OCI-LY3 (cell line): ENCODE measurements around the gene EXOC3L2.

ENCODE experiments used
- H2AFZ ChIP-seq: fragments of 200-600, 300-600 bp; shearing (Covaris generic); 2 replicates; pipeline ENCODE4 v1.6.0; 2014; ENCODE audit warnings: antibody characterized with exemption, low read depth, low read length
- H3K27ac ChIP-seq: fragments of 200-600, 300-600 bp; sonication (generic); 2 replicates; pipeline ENCODE4 v1.5.1; 2014; ENCODE audit warnings: mild to moderate bottlenecking, low read length, moderate library complexity, mixed read lengths
- H3K27me3 ChIP-seq: fragments of 200-600, 300-600 bp; sonication (generic); 2 replicates; pipeline ENCODE4 v1.6.1; 2014; ENCODE audit warnings: low read depth, low read length, mixed read lengths
- H3K36me3 ChIP-seq: fragments of 200-600, 300-600 bp; sonication (generic); replicated peaks from 2 replicates; pipeline ENCODE3; 2014; ENCODE audit warnings: low read depth, low read length, mixed read lengths
- H3K4me1 ChIP-seq: fragments of 300-600, 200-600 bp; sonication (generic); 2 replicates; pipeline ENCODE4 v1.6.1; 2014; ENCODE audit warnings: low read length, mixed read lengths
- H3K4me2 ChIP-seq: fragments of 200-600, 300-600 bp; sonication (generic); 2 replicates; pipeline ENCODE4 v1.6.1; 2014; ENCODE audit warnings: low read length, mixed read lengths
- H3K4me3 ChIP-seq: fragments of 300-600, 200-600 bp; sonication (generic); 2 replicates; pipeline ENCODE4 v1.5.1; 2014; ENCODE audit warnings: antibody characterized with exemption, mild to moderate bottlenecking, low read length, moderate library complexity
- H3K79me2 ChIP-seq: fragments of 300-600, 200-600 bp; shearing (Covaris generic); 2 replicates; pipeline ENCODE4 v1.6.1; 2014; ENCODE audit warnings: mild to moderate bottlenecking, low read length, mixed read lengths
- H3K9ac ChIP-seq: fragments of 300-600, 200-600 bp; shearing (Covaris generic); 2 replicates; pipeline ENCODE4 v1.6.0; 2014; ENCODE audit warnings: mild to moderate bottlenecking, low read length, moderate library complexity
- H3K9me3 ChIP-seq: fragments of 200-600, 300-600 bp; shearing (Covaris generic); 2 replicates; pipeline ENCODE4 v1.6.1; 2014; ENCODE audit warnings: low read length, mixed read lengths; ENCODE audit not compliant: insufficient read depth
- H4K20me1 ChIP-seq: fragments of 200-600, 300-600 bp; sonication (generic); 2 replicates; pipeline ENCODE4 v1.6.1; 2016; ENCODE audit warnings: low read length, mixed read lengths; ENCODE audit not compliant: insufficient read depth
- EZH2phosphoT487 ChIP-seq: fragments of 200-600 bp; shearing (Covaris generic); IDR thresholded peaks from 2 replicates; pipeline ENCODE4 v1.6.1; 2018; ENCODE audit warnings: antibody characterized with exemption, mixed run types, low read depth
- TF ChIP-seq, protein P1 (sequence below): fragments of 200-600, 300-600 bp; sonication (generic); IDR thresholded peaks from 2 replicates; pipeline ENCODE4 v1.5.1; 2014; ENCODE audit warnings: antibody characterized with exemption, low read length, low read depth

The EXOC3L2 gene

GRCh38 chr19:45202637-45203036 is 42.6 kb downstream of the EXOC3L2 start:
- TF ChIP-seq, protein P1, sequence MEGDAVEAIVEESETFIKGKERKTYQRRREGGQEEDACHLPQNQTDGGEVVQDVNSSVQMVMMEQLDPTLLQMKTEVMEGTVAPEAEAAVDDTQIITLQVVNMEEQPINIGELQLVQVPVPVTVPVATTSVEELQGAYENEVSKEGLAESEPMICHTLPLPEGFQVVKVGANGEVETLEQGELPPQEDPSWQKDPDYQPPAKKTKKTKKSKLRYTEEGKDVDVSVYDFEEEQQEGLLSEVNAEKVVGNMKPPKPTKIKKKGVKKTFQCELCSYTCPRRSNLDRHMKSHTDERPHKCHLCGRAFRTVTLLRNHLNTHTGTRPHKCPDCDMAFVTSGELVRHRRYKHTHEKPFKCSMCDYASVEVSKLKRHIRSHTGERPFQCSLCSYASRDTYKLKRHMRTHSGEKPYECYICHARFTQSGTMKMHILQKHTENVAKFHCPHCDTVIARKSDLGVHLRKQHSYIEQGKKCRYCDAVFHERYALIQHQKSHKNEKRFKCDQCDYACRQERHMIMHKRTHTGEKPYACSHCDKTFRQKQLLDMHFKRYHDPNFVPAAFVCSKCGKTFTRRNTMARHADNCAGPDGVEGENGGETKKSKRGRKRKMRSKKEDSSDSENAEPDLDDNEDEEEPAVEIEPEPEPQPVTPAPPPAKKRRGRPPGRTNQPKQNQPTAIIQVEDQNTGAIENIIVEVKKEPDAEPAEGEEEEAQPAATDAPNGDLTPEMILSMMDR, result no peak
- TF ChIP-seq EZH2phosphoT487, result no peak
- Histone ChIP-seq H3K4me3 (no peak overlapping the region), H3K4me1 (no peaks in the 10 kb centered on the region), H3K27me3 (peaks cover 10% of the 10 kb centered on the region; the same call in 1 of the 2 replicates), H2AFZ (no peak overlapping the region), H3K27ac (no peak overlapping the region), H4K20me1 (no peaks in the 10 kb centered on the region), H3K79me2 (no peaks in the 10 kb centered on the region), H3K9me3 (no peaks in the 10 kb centered on the region), H3K4me2 (no peak overlapping the region), H3K36me3 (no peaks in the 10 kb centered on the region), H3K9ac (no peak overlapping the region)

GRCh38 chr19:45200568-45200967 is 44.6 kb downstream of the EXOC3L2 start:
- Histone ChIP-seq H2AFZ (no peak overlapping the region), H4K20me1 (no peaks in the 10 kb centered on the region), H3K27ac (no peak overlapping the region), H3K79me2 (no peaks in the 10 kb centered on the region), H3K4me3 (no peak overlapping the region), H3K4me2 (no peak overlapping the region), H3K27me3 (peaks cover 8% of the 10 kb centered on the region; the same call in 1 of the 2 replicates), H3K9me3 (no peaks in the 10 kb centered on the region), H3K36me3 (no peaks in the 10 kb centered on the region), H3K9ac (no peak overlapping the region), H3K4me1 (no peaks in the 10 kb centered on the region)
- TF ChIP-seq, protein P1, result peak; percentile 13; the same call in 1 of the 2 replicates
- no peak for TF ChIP-seq EZH2phosphoT487

DNA sequence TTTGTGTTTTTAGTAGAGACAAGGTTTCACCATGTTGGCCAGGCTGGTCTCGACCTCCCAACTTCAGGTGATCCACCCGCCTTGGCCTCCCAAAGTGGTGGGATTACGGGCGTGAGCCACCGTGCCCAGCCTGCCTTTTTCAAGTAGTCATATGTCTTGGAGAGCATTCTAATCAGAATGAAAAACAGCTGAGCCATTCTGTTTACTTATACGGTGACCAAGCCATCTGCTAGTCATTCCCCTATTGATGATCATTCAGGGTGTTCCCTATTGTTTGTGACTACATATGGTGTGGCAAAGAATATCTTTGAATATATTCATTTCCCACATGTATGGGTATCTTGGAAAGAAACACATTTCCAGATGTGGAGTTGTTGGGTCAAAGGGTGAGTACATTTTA is 49.4 kb downstream of the EXOC3L2 start:
- Histone ChIP-seq H4K20me1 (no peaks in the 10 kb centered on the region), H3K9ac (no peak overlapping the region), H3K79me2 (no peaks in the 10 kb centered on the region), H3K4me3 (no peak overlapping the region), H3K4me1 (no peaks in the 10 kb centered on the region), H3K27ac (no peak overlapping the region), H3K4me2 (no peak overlapping the region), H3K36me3 (no peaks in the 10 kb centered on the region), H3K27me3 (peaks cover 5% of the 10 kb centered on the region; the same call in 1 of the 2 replicates), H2AFZ (no peak overlapping the region), H3K9me3 (no peaks in the 10 kb centered on the region)
- no peak for TF ChIP-seq EZH2phosphoT487
- TF ChIP-seq, protein P1, result no peak

DNA sequence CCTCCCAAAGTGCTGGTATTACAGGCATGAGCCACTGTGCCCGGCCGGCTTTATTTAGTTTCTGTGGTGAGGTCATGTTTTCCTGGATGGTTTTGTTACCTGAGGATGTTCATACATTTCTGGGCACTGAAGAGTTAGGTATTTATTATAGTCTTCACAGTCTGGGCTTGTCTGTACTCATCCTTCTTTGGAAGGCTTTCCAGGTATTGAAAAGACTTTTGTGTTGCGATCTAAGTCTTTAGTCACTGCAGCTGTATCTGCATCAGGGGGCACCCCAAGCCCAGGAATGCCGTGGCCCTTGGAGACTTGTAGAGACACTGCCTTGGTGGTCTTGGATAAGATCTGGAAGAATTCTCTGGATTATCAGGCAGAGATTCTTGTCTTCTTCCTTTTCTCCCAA is 53.8 kb downstream of the EXOC3L2 start:
- Histone ChIP-seq H4K20me1 (no peaks in the 10 kb centered on the region), H3K4me3 (no peak overlapping the region), H3K4me2 (no peak overlapping the region), H3K36me3 (no peaks in the 10 kb centered on the region), H3K9me3 (no peaks in the 10 kb centered on the region), H3K79me2 (no peaks in the 10 kb centered on the region), H2AFZ (no peak overlapping the region), H3K27ac (no peak overlapping the region), H3K27me3 (no peaks in the 10 kb centered on the region), H3K4me1 (peaks cover 2% of the 10 kb centered on the region; the same call in 1 of the 2 replicates), H3K9ac (no peak overlapping the region)
- no peak for TF ChIP-seq EZH2phosphoT487
- TF ChIP-seq, protein P1, result no peak
